22Rv1 (cell line): ENCODE measurements around the gene SRC.
"Not testable (repeated sequence)": the region's sequence is repeated elsewhere in the genome, so short reads cannot be mapped to it uniquely, and the experiment has no call there.

Experiments used
- H3K27ac ChIP-seq: fragments of 450-650 bp; 2 replicates; pipeline ENCODE4 v1.5.1; 2017
- ZFX ChIP-seq: fragments of 450-650 bp; IDR thresholded peaks from 2 replicates; pipeline ENCODE4 v1.6.1; 2017; ENCODE audit warnings: antibody characterized with exemption, borderline replicate concordance
- TF ChIP-seq, protein P1 (sequence below): fragments of 450-650 bp; IDR thresholded peaks from 2 replicates; pipeline ENCODE4 v1.5.1; 2017; ENCODE audit warnings: mild to moderate bottlenecking

Gene SRC

DNA sequence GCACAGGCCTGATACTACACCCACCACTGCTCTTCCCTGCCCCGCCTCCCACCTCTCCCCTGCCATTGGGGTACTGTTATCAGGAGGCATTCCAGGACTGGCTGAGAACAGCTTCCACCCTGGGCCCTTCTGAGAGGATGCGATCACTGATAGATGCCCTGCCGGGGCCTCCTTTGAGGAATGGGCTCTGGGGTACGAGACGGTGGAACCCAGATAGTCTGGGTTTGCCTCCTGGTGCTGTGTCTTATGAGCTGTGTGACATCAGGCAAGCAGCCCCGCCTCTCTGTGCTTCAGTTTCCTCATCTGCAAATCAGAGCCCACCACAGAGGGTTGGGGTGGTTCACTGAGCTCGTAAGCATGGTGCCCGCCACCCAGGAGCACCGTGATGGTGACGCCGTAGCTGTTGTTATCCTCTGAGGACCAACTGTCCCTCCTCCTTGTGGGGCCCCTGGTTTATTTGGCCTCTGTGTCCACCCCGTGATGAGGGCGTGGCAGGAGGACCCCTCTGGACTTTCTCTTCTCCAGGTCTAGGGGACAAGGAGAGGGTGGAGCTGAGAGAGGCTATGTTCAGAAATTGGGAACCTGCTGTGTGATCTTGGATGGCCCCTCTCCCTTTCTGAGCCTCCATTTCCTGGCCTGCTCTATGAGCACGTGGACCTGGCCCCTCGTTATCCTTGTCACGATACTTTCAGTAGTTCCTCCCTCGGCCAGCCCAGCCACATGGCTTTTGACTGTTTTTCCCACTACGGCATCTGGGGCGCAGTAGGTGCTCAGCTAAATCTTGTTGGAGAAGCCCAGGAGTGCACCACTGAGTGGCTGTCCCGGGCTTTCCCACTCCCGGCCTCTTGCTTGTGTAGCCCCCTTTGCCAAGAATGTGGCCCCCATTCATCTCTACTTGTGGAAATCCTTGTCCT is 18.3 kb downstream of the SRC start:
- no peak for TF ChIP-seq ZFX
- no peak overlapping the region for H3K27ac ChIP-seq

DNA sequence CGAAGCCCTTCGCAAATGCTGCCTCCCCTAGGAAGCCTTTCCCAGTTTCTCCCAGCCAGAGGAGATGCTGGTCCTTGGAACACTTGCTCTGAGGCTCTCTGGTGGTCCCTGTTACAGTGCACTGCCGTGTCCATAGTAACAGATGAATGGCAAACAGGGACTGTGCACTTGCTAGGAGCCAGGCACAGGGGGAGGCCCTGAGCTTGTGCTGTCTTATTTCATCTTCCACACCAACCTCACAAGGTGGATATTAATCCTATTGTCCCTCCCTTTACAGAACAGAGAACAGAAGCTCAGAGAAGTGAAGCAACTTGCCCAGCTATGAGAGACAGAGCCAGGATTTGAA is 19.0 kb downstream of the SRC start:
- TF ChIP-seq, protein P1, sequence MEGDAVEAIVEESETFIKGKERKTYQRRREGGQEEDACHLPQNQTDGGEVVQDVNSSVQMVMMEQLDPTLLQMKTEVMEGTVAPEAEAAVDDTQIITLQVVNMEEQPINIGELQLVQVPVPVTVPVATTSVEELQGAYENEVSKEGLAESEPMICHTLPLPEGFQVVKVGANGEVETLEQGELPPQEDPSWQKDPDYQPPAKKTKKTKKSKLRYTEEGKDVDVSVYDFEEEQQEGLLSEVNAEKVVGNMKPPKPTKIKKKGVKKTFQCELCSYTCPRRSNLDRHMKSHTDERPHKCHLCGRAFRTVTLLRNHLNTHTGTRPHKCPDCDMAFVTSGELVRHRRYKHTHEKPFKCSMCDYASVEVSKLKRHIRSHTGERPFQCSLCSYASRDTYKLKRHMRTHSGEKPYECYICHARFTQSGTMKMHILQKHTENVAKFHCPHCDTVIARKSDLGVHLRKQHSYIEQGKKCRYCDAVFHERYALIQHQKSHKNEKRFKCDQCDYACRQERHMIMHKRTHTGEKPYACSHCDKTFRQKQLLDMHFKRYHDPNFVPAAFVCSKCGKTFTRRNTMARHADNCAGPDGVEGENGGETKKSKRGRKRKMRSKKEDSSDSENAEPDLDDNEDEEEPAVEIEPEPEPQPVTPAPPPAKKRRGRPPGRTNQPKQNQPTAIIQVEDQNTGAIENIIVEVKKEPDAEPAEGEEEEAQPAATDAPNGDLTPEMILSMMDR, result no peak
- TF ChIP-seq ZFX, result no peak
- H3K27ac ChIP-seq, result no peak overlapping the region

DNA sequence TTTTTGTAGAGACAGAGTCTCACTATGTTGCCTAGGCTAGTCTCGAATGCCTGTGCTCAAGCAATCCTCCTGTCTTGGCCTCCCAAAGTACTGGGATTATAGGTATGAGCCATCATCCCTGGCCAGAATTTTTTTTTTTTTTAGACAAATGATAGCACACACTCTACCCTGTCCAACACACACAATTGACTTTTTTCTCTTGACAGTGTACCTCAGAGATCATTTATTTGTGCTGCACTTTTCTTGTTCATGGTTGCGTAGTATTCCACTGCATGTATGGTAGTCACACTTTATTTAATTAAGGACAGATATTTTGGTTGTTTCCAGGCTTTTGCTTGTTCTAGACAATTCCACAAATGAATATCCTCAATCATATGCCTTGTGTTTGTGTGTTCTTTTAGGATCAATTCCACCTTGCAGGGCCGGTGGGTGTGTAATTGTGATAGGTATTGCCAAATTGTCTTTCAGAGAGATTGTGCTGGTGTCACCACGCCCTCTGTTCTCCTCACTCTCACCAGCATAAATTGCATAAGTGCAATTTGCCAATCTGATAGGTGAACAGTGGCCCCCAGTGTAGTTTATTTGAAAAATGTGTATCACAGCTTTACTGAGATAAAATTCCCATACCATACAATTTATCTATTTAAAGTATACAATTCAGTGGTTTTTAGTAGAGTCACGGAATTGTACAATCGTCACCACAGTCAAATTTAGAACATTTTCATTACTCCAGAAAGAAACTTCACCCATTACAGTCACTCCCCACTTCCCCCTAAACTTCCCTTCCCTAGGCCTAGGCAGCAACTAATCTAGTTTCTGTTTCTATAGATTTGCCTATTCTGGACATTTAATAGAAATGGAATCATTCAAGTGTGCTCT is 20.1 kb downstream of the SRC start:
- H3K27ac ChIP-seq, result no peak overlapping the region
- TF ChIP-seq ZFX, result no peak
- TF ChIP-seq, protein P1, result no peak

DNA sequence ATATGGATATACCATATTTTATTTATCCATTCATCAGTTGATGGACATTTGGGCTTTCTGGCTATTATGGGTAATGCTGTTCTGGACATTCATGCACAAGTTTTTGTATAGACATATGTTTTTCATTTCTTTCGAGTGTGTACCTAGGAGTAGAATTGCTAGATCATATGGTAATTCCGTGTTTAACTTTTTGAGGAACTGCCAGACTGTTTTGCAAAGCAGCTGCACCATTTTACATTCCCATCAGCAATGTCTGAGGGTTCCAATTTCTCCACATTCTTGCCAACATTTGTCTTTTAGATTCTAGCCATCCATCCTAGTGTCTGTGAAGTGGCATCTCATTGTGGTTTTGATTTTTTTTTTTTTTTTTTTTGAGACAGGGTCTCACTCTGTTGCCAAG is 20.8 kb downstream of the SRC start:
- H3K27ac ChIP-seq, result no peak overlapping the region
- TF ChIP-seq, protein P1, result no peak

DNA sequence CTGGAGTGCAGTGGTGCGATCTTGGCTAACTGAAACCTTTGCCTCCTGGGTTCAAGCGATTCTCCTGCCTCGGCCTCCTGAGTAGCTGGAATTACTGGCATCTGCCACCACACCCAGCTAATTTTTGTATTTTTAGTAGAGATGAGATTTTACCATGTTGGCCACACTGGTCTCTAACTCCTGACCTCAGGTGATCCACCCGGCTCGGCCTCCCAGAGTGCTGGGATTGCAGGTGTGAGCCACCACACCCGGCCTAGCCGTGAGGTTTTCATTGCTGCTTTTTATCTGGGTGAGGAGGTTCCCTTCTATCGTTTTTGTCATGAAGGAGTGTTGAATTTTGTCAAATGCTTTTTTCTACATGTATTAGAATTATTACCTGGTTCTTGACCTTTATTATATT is 23.9 kb downstream of the SRC start:
- no peak overlapping the region for H3K27ac ChIP-seq
- no peak for TF ChIP-seq ZFX
- TF ChIP-seq, protein P1, result no peak

DNA sequence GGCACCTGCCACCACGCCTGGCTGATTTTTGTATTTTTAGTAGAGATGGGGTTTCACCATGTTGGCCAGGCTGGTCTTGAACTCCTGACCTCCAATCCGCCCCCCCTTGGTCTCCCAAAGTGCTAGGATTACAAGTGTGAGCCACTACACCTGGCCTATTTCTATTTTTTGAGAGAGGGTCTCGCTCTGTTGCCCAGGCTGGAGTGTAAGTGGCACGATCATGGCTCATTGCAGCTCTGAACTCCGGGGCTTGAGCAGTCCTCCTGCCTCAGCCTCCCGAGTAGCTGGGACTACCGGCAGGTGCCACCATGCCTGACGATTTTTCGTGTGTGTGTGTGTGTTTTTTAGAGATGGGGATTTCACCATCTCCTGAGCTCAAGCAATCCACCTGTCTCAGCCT is 25.9 kb downstream of the SRC start:
- not testable (repeated sequence) for H3K27ac ChIP-seq

DNA sequence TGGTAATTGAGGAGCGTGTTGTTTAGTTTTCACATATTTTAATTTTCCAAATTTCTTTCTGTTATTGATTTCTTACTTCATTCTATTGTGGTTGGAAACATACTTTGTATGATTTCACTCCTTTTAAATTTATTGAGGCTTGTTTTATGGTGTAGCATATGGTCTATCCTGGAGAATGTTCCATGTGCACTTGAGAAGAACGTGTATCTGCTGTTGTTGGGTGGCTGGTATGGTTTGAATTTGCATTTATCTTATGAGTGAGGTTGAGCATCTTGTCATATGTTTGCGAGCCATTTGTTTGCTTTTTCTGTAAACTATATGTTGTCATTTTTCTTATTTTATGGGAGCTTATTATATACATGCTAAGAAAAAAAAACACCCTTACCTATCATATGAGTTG is 26.5 kb downstream of the SRC start:
- H3K27ac ChIP-seq, result no peak overlapping the region
- no peak for TF ChIP-seq ZFX
- TF ChIP-seq, protein P1, result no peak

DNA sequence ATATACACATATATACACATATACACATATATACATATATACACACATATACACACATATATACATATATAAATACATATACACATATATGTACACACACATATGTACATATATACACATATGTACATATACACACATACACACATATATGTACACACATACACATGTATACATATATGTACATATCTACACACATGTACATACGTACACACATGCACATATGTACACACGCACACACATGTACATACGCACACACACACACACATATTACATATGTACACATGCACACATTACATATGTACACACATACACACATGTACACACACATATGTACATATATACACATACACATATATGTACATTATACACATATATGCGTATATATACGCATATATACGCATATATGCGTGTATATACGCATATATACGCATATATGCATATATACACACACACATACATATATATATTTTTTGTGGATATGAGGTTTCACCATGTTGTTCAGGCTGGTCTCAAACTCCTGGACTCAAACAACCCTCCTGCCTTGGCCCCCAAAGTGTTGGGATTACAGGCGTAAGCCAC is 27.2 kb downstream of the SRC start:
- no peak overlapping the region for H3K27ac ChIP-seq
- no peak for TF ChIP-seq ZFX
- TF ChIP-seq, protein P1, result no peak
